ENCODE results near the gene VASH1.

VASH1 gene

GRCh38 chr14:76771437-76771980 lies 10.2 kb downstream of the VASH1 start:
- DNase-seq (ENCODE audit: low read depth, low spot score), result no peak

- DNase-seq (ENCODE audit: low read depth, low spot score), result peak; percentile 90
Measured at GRCh38 chr14:76772300-76773187, 11.3 kb downstream of the VASH1 start.

- DNase-seq (ENCODE audit: low read depth, low spot score), result no peak
Measured at GRCh38 chr14:76773188-76773885, 12.1 kb downstream of the VASH1 start.

- DNase-seq (ENCODE audit: low read depth, low spot score), result no peak
Measured at GRCh38 chr14:76773956-76774820, 12.9 kb downstream of the VASH1 start.

- DNase-seq (ENCODE audit: low read depth, low spot score), result no peak
Measured at GRCh38 chr14:76774821-76775694, 13.8 kb downstream of the VASH1 start.

GRCh38 chr14:76775695-76776427 lies 14.6 kb downstream of the VASH1 start:
- no peak for DNase-seq (ENCODE audit: low read depth, low spot score)

- peak; percentile 74 for DNase-seq (ENCODE audit: low read depth, low spot score)
Measured at GRCh38 chr14:76776428-76777251, 15.4 kb downstream of the VASH1 start.

- no peak for DNase-seq (ENCODE audit: low read depth, low spot score)
Measured at GRCh38 chr14:76777721-76778120, 16.5 kb downstream of the VASH1 start.

GRCh38 chr14:76778546-76779215 lies 17.4 kb downstream of the VASH1 start:
- no peak for DNase-seq (ENCODE audit: low read depth, low spot score)

GRCh38 chr14:76779221-76780057 lies 18.2 kb downstream of the VASH1 start:
- no peak for DNase-seq (ENCODE audit: low read depth, low spot score)

GRCh38 chr14:76780058-76780345 lies 18.7 kb downstream of the VASH1 start:
- no peak for DNase-seq (ENCODE audit: low read depth, low spot score)

GRCh38 chr14:76780360-76780759 lies 19.1 kb downstream of the VASH1 start:
- DNase-seq (ENCODE audit: low read depth, low spot score), result no peak

- no peak for DNase-seq (ENCODE audit: low read depth, low spot score)
Measured at GRCh38 chr14:76780875-76781647, 19.8 kb downstream of the VASH1 start.

GRCh38 chr14:76781648-76782051 lies 20.4 kb downstream of the VASH1 start:
- no peak for DNase-seq (ENCODE audit: low read depth, low spot score)

- DNase-seq (ENCODE audit: low read depth, low spot score), result no peak
Measured at GRCh38 chr14:76782115-76782884, 21.0 kb downstream of the VASH1 start.

- DNase-seq (ENCODE audit: low read depth, low spot score), result no peak
Measured at GRCh38 chr14:76782885-76783566, 21.8 kb downstream of the VASH1 start.

Data from ELF-1 (cell line).